Tibial nerve (tissue), 3 donors: ENCODE results near the gene KIF18A.

Experiments used
- POLR2A ChIP-seq, 2 donors: fragments of 450-650 bp; IDR thresholded peaks; one replicate each; pipeline ENCODE4 v1.6.1; 2017; ENCODE audit warnings: antibody characterized with exemption in 2 of 2, mild to moderate bottlenecking in 2 of 2, moderate library complexity in 2 of 2
- TF ChIP-seq, protein P1 (sequence below), 5 experiments: fragments of 200-600 bp in 3 of 5; fragments of 450-650 bp in 2 of 5; sonication (generic) in 3 of 5; IDR thresholded peaks; one replicate each; pipeline ENCODE4 v1.5.1; 2016 to 2019; ENCODE audit warnings: antibody characterized with exemption in 5 of 5, mild to moderate bottlenecking in 3 of 5, moderate library complexity in 2 of 5

DNA sequence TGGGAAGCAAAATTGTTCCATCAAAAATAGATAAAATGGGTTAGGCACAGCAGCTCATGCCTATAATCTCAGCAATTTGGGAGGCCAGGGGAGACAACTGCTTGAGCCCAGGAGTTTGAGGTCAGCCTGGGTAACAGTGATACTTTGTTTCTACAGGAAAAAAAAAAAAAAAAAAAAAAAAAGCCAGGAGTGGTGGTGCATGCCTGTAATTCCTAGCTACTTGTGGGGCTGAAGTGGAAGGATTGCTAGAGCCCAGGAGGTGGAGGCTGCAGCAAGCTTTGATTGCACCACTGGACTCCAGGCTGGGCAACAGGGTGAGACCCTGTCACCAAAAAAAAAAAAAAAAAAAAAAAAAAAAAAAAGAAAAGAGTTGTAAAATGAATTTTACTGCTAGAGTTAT, 49.6 kb downstream of the KIF18A start:
- TF ChIP-seq, protein P1, sequence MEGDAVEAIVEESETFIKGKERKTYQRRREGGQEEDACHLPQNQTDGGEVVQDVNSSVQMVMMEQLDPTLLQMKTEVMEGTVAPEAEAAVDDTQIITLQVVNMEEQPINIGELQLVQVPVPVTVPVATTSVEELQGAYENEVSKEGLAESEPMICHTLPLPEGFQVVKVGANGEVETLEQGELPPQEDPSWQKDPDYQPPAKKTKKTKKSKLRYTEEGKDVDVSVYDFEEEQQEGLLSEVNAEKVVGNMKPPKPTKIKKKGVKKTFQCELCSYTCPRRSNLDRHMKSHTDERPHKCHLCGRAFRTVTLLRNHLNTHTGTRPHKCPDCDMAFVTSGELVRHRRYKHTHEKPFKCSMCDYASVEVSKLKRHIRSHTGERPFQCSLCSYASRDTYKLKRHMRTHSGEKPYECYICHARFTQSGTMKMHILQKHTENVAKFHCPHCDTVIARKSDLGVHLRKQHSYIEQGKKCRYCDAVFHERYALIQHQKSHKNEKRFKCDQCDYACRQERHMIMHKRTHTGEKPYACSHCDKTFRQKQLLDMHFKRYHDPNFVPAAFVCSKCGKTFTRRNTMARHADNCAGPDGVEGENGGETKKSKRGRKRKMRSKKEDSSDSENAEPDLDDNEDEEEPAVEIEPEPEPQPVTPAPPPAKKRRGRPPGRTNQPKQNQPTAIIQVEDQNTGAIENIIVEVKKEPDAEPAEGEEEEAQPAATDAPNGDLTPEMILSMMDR (IDR thresholded peaks at IDR 0.05) = no peak
- TF ChIP-seq POLR2A (IDR thresholded peaks at IDR 0.05) = no peak
